K562 (cell line): ENCODE results near the gene CLIP1. TPM values are rescaled to one million over a fixed set of nuclear protein-coding genes. Genes with fewer than 3 reads are reported as not detected.

Experiments used
- C11orf30 ChIP-seq: fragments of 450-650 bp; IDR thresholded peaks from 2 replicates; pipeline ENCODE4 v1.6.1; 2016; ENCODE audit warnings: low read depth, mild to moderate bottlenecking
- CCNT2 ChIP-seq: IDR thresholded peaks from 2 replicates; pipeline ENCODE4 v1.6.1; 2011; ENCODE audit warnings: borderline replicate concordance, low read depth, mild to moderate bottlenecking, moderate library complexity, mixed read lengths, low read length; ENCODE audit not compliant: insufficient read length; ENCODE audit errors: extremely low read depth
- CREB3L1 ChIP-seq: fragments of 450-650 bp; IDR thresholded peaks from 2 replicates; pipeline ENCODE4 v1.6.1; 2014; ENCODE audit warnings: low read depth, mild to moderate bottlenecking, moderate library complexity, borderline replicate concordance
- ESRRB ChIP-seq: fragments of 250-450 bp; sonication (Bioruptor Pico); IDR thresholded peaks from 2 replicates; pipeline ENCODE4 v1.5.0; 2020; ENCODE audit warnings: mild to moderate bottlenecking, moderate library complexity, borderline replicate concordance
- HDAC6 ChIP-seq: IDR thresholded peaks from 2 replicates; pipeline ENCODE4 v1.6.1; 2012; ENCODE audit warnings: low read depth, mild to moderate bottlenecking, control low read depth, inconsistent platforms, low read length, moderate library complexity
- PCBP2 ChIP-seq: fragments of 200-400 bp; formaldehyde crosslinking; IDR thresholded peaks from 2 replicates; pipeline ENCODE4 v1.6.1; 2018; ENCODE audit warnings: low read length, low read depth, mild to moderate bottlenecking, moderate library complexity; ENCODE audit not compliant: poor library complexity, severe bottlenecking
- RFX1 ChIP-seq: fragments of 450-650 bp; IDR thresholded peaks from 2 replicates; pipeline ENCODE4 v1.6.1; 2016; ENCODE audit warnings: mild to moderate bottlenecking, moderate library complexity
- RHOXF2B ChIP-seq: fragments of 250-450 bp; sonication (Bioruptor Pico); conservative IDR thresholded peaks from 2 replicates; pipeline ENCODE4 v1.5.1; 2021
- SRSF7 ChIP-seq: fragments of 200-400 bp; formaldehyde crosslinking; optimal IDR thresholded peaks from 2 replicates; pipeline ENCODE3; 2017; ENCODE audit warnings: mild to moderate bottlenecking, low read depth, low read length
- ZBTB40 ChIP-seq, 2 experiments: fragments of 450-650 bp in 1 of 2; sonication (generic) in 1 of 2; formaldehyde crosslinking in 1 of 2; IDR thresholded peaks; 2 replicates each; pipeline versions ENCODE4 v1.7.1 to v1.9.0; 2016 to 2022; ENCODE audit warnings: inconsistent platforms in 1 of 2, mild to moderate bottlenecking in 1 of 2, missing genetic modification reagents in 1 of 2
- polyA plus RNA-seq, 8 experiments: library from polyadenylated mRNA; depleted of rRNA in 4 of 8; stranded (reverse) in 5 of 8; unstranded in 3 of 8; fragments of >200 nt; fragmentation: Nextera tagmentation in 2 of 8; fragmentation: Illumina TruSeq in 1 of 8; extraction: Ambion mirVana in 2 of 8; extraction: Trizol in 1 of 8; gene quantifications; 2 replicates each; pipeline versions ENCODE4 v1.2.1 to v1.2.3, GENCODE V29; 2011 to 2014; ENCODE audit warnings: inconsistent platforms in 1 of 8, missing spikeins in 1 of 8
- total RNA-seq, 7 experiments: library from RNA; depleted of rRNA in 6 of 7; stranded (reverse); fragments of >200 nt in 6 of 7; fragmentation: Illumina TruSeq in 2 of 7; extraction: Trizol in 2 of 7; gene quantifications; 2 replicates each; pipeline versions ENCODE4 v1.2.1 to v1.2.3, GENCODE V29; 2011 to 2021; ENCODE audit warnings: low replicate concordance in 1 of 7
- TF ChIP-seq, protein P1 (sequence below): fragments of 450-650 bp; IDR thresholded peaks from 2 replicates; pipeline ENCODE4 v1.6.1; 2017; ENCODE audit warnings: antibody characterized with exemption, mild to moderate bottlenecking

The CLIP1 gene
- total and polyA plus RNA-seq, 9 of the 15 experiments (the other 6 are each of a cell fraction or from before 2014, with no cell fraction given): 5.8 to 33.9 (median 27.6) TPM

DNA sequence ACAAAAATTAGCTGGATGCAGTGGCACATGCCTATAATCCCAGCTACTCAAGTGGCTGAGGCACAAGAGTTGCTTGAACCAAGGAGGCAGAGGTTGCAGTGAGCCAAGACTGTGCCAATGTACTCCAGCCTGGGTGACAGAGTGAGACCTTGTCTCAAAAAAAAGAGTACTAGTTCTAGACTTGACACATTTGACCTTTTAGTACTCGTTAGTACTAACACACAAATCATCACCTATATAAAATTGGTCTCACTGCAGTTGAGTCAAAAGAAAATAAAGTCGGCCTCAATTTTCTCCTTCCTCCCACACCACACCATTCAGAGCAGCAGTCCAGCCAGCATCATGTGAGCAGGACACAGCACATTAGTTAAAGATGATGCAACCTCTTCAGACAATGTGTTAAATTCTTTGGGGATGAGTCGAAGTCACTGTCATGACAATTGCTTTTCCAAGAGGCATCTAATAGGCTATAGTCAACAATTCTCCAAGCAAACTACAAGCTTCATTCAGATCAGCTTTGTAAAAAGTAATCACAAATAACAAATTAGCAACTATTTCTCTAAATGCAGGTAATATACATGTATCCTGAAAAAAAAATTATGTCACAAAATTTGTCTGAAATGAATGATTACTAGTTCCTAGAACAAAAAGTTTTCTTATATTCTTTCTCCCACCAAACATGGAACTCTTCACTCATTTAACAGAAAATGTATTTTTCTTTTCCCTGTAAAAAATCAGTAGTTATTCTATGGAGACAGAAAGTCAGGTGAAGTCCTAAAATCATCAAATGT lies 55.6 kb downstream of the CLIP1 start (continued):
- TF ChIP-seq CCNT2: no peak
- no peak for TF ChIP-seq PCBP2
- peak; percentile 24; the same call in 1 of the 2 replicates for TF ChIP-seq C11orf30
- TF ChIP-seq ESRRB: no peak
- TF ChIP-seq HDAC6: no peak
- TF ChIP-seq SRSF7: no peak
- 0 out of 2 replicates have a peak, but pooled peaks have one; percentile 30 for TF ChIP-seq CREB3L1
- no peak for TF ChIP-seq RHOXF2B (CRISPR knock-in tag)
- TF ChIP-seq ZBTB40 (IDR thresholded peaks at IDR 0.05): no peak
- no peak for TF ChIP-seq ZBTB40 (CRISPR knock-in tag; IDR thresholded peaks at IDR 0.05)
- TF ChIP-seq RFX1: peak; percentile 25; the same call in 1 of the 2 replicates
- TF ChIP-seq, protein P1, sequence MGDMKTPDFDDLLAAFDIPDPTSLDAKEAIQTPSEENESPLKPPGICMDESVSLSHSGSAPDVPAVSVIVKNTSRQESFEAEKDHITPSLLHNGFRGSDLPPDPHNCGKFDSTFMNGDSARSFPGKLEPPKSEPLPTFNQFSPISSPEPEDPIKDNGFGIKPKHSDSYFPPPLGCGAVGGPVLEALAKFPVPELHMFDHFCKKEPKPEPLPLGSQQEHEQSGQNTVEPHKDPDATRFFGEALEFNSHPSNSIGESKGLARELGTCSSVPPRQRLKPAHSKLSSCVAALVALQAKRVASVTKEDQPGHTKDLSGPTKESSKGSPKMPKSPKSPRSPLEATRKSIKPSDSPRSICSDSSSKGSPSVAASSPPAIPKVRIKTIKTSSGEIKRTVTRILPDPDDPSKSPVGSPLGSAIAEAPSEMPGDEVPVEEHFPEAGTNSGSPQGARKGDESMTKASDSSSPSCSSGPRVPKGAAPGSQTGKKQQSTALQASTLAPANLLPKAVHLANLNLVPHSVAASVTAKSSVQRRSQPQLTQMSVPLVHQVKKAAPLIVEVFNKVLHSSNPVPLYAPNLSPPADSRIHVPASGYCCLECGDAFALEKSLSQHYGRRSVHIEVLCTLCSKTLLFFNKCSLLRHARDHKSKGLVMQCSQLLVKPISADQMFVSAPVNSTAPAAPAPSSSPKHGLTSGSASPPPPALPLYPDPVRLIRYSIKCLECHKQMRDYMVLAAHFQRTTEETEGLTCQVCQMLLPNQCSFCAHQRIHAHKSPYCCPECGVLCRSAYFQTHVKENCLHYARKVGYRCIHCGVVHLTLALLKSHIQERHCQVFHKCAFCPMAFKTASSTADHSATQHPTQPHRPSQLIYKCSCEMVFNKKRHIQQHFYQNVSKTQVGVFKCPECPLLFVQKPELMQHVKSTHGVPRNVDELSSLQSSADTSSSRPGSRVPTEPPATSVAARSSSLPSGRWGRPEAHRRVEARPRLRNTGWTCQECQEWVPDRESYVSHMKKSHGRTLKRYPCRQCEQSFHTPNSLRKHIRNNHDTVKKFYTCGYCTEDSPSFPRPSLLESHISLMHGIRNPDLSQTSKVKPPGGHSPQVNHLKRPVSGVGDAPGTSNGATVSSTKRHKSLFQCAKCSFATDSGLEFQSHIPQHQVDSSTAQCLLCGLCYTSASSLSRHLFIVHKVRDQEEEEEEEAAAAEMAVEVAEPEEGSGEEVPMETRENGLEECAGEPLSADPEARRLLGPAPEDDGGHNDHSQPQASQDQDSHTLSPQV: peak; percentile 97
